ENCODE data around the gene TEX29.

- no peak for TF ChIP-seq CTCF (IDR thresholded peaks at IDR 0.05; ENCODE audit: borderline replicate concordance, extremely low read depth, low read length, poor library complexity, severe bottlenecking)
- no peak for TF ChIP-seq EZH2 (IDR thresholded peaks at IDR 0.05; ENCODE audit: borderline replicate concordance, low read depth, low read length, severe bottlenecking)
Observed at GRCh38 chr13:111346101-111346680, 25.7 kb downstream of the TEX29 start.
